M059J (cell line): ENCODE measurements around the gene TUNAR. TPM values are rescaled to one million over a fixed set of nuclear protein-coding genes. Genes with fewer than 3 reads are reported as not detected.
A peak's percentile ranks its signal among the peaks of the same experiment; 100 is the strongest.

Experiments
- DNase-seq: peaks from one replicate; pipeline ENCODE4 v3.0.0-alpha.2; 2012; ENCODE audit warnings: low read depth
- total RNA-seq: library from RNA; depleted of rRNA; stranded (reverse); fragments of >200 nt; shearing (Covaris generic); gene quantifications from 2 replicates; pipeline ENCODE4 v1.2.3, GENCODE V29; 2014; rRNA removed

TUNAR gene
- total RNA-seq, result not detected in 2 replicates

DNA sequence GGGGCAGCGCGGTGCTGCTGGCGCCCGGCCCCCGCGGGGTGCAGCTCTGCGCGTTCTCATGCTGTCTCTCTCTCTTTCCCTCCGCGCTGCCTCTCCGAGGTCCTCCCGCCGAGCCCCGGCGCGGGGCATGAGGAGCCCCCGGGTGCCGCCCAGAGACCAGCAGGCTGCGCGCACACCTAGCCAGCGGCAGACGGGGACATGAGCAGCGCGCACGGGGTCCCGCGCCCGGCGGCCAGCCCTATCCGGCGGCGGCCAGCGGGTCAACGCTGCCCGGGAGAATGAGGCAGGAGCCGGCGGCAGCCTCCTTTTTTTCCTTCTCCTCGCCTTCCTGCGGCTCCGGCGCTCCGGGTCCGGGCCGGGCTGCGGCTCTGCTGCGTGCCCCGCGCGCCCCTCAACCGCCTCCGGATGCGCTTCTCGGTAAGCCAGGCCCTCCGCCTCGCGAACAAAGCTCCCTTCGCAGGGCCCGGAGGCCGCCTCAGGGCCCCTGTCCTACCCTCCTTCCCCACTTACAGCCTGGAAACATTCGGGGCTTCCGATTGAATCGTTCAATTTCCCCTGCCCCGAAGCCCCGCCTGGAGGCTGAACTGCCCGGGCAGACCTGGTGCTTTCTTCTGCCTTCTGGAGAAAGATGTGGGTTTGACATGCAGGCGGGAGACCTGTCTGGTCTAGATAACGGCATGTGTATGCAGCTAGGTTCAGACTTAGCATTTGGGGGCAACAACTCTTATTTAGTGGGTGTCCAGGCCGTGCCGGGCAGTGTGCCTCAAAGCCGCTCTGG, at the start of gene TUNAR:
Gene TUNAR (plus strand): TSS at position 72 of the 778 bp plus-strand sequence.
- no peak for DNase-seq

- DNase-seq, result no peak
These were observed 47.9 kb upstream of the TUNAR start for GRCh38 chr14:95828649-95829265.

- no peak for DNase-seq
These were observed 47.3 kb upstream of the TUNAR start for GRCh38 chr14:95829321-95829720.

DNA sequence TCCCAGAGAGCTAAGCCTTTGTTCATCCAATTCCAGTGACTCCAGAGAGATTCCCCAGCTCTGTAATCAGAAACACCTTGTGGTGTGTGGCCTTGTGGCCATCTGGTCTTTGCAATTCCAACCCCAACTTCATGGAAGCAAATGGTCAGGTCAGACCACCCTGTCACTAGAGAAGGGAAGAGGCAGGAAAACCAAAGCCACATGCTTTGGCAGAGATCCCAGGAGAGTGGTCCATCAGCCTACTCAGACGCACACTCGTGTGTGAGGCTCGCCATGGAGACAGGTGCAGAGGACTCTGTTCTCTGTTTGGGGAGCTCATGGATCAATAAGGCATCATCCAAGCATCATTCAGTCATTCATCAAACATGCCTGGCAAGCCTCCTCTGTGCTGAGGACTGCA, 46.2 kb upstream of the TUNAR start:
- DNase-seq, result no peak

DNA sequence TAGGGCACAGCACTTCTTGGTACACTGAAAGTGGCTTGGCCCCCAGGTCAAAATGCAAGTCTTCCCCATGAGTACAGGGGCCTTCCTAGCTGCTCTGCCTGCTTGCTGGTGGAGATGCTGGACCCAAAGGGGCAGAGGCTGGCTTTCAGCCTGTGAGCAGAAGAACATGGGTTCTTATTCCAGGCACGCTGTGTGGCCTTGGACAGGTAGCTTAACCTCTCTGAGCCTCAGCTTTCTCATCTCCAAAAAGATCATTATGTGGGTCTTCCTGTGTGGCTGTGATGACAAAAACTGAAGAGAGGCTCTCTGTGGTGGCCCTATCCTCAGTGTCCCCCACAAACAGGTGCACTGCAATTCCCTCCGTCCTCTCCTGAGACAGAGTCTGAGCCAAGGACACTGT, 45.6 kb upstream of the TUNAR start:
- DNase-seq, result no peak

- no peak for DNase-seq
These were observed 45.2 kb upstream of the TUNAR start for GRCh38 chr14:95831468-95831867.

DNA sequence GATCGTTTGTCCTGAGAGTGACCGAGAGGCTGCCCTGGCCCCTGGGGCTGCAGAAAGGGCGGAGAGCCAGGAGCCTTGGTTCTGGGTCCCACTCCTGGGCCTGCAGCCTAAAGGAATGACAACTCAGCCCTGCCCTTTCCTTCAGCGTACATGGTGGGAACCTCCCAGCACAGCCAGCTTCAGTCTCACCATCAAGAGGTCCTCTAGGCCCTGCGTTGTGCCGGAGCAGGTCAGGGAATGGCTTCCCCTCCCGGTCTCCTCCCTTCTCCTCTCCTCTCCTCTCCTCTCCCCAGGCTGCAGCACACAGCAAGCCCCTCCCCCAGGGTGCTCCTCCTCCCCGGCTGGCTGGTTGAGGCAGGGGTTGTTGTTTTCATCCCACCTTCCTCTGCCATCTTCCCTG, 44.6 kb upstream of the TUNAR start:
- no peak for DNase-seq

DNA sequence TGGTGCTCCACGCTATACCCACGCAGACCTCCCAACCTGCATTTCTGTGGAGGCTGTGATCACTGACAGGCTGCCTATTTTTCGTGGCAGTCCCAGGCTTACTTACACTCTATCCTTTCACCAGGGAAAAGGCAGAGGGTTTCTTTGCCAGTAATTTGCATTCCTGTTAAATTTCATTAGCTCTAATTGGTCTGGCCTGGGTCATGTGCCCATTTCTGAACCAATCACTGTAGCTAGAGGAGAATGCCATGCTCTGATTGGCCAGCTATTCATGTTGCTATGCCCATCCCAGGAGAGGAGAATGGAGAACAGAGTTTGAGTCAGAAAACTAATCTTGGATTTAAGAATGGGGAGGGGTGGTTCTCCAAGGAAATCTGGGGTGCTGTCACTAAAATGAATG, 43.2 kb upstream of the TUNAR start:
- no peak for DNase-seq

- no peak for DNase-seq
These were observed 42.1 kb upstream of the TUNAR start for GRCh38 chr14:95834496-95834895.

- no peak for DNase-seq
These were observed 41.4 kb upstream of the TUNAR start for GRCh38 chr14:95835121-95835730.

DNA sequence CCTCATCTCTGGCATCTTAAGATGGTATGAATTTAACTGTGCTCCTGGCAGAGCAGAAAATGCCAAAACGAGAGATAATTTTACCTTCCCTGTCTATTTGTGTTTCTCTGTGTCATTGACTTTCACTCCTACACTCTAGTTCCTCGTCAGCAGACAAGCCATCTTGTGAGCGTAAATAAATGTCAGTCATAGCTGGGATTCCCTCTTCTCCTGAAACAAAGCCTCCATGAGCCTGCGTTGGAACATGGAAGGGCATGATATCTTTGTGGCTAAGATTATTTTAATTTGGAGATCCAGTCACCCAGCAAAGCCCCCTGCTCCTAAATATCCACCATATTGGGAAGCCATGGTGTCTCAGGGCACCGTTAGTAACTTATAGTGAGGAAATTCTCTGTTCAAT, 37.8 kb upstream of the TUNAR start:
- no peak for DNase-seq

GRCh38 chr14:95840094-95840700, 36.4 kb upstream of the TUNAR start:
- no peak for DNase-seq

- DNase-seq, result no peak
These were observed 35.0 kb upstream of the TUNAR start for GRCh38 chr14:95841668-95842067.

DNA sequence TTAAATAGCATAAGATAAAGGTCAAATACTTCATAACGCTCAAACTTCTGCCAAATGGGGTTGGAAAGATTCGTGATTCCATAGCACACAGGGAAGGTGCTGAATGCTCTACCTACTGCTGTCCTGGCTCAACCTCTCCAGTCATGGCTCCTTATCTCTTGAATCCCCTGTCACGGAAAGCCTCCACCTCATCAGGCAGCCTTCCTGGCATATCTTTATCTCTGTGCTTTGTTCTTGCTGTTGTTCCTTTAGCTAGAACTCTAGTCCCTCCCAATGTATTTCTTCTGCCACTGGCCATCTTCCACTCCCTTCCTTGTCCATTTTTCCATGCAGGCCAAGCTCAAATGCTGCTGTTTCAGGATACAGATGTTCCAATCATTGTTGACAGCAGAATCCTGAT, 26.9 kb upstream of the TUNAR start:
- no peak for DNase-seq

DNA sequence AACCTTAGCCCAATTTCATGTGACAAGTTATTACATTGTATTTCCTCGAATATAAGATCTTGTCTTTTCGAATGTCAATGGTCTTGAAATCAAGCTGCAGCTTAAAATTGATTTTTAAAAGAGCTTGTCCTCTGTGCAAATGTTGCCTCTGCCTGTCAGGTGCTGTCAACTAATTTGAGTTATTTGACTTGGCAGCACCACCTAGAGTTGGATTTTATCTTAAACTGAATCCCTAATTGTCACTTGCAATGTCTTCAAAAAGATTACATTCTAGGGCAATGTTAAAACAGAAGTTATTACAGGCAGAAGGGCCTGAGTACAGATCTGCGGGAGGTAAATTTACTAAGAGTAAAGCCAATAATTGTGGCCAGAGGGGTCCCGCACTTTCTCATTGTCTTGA, 26.2 kb upstream of the TUNAR start:
- no peak for DNase-seq

- no peak for DNase-seq
These were observed 21.0 kb upstream of the TUNAR start for GRCh38 chr14:95855606-95856005.

GRCh38 chr14:95857275-95857674, 19.4 kb upstream of the TUNAR start:
- no peak for DNase-seq

DNA sequence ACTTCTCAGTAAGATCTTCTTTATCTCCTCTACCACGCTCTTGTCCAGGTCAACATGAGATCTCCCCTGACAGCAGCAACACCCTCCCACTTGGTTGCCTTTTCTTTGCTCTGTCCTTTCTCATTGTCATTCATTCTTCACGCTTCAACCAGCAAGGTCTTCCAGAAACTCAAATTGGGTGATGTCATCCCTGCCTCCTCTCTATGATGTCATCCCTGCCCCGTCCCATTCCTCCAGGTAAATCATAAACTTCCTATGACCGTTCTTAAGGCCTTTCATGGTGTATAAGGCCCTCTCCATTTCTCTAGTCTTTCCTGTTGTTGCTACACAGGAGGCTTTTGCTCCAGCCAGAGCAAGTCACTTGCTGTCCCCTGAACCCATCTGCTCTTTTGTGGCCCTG, 17.7 kb upstream of the TUNAR start:
- DNase-seq, result no peak

- DNase-seq, result peak; percentile 3
These were observed 14.4 kb upstream of the TUNAR start for GRCh38 chr14:95862243-95862642.

- DNase-seq, result no peak
These were observed 13.3 kb upstream of the TUNAR start for GRCh38 chr14:95863295-95863694.

GRCh38 chr14:95869776-95870175, 6.9 kb upstream of the TUNAR start:
- DNase-seq, result no peak

DNA sequence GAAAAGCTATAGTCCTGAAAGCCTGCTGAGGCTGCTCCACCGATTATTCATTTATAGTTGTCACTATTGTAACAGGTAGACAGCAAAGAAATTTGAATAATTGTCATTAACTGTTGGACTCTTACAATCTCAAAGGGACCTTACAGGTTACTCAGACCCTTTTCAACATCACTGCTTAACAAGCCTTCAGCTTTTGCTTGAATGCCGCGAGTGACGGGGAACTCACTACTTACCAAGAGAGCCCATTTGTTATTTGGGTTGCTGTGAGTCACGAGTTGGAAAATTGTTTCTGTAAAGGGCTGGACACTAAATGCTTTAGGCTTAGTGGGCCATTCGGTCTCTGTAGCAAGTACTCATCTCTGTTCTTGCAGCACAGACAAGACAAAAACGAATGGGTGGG, 5.9 kb upstream of the TUNAR start:
- no peak for DNase-seq

DNA sequence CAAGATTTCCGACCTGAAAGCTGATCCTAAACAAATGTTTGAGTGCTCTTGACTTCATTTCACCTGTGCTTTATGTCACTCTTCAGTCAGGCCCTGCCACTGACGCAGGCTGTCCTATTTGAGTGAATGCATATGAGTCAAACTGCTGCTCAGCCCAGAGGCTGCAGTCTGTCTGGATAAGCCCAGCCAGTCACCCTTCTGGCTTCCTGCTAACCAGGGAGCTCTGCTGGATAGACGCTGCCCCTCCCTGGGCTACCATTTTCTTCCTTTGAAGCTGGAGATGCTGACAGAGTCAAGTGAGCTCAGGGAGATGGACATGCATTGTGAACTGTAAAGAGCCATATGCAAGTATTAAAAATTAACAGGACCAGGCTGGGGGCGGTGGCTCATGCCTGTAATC, 5.1 kb upstream of the TUNAR start:
- no peak for DNase-seq
